K562 treated with DMSO at 1 percent for 4 hours (cell line): ENCODE results near the gene MAGEB3. TPM values are rescaled to one million over a fixed set of nuclear protein-coding genes. Genes with fewer than 3 reads are reported as not detected.

Source experiments
- total RNA-seq: library from RNA; unstranded; fragments of 300-600 nt; gene quantifications from 2 replicates; pipeline ENCODE4 v1.2.3, GENCODE V29; 2022; ENCODE audit not compliant: insufficient read depth

The MAGEB3 gene
- total RNA-seq = 1.6 TPM in 1 of 2 replicates, not detected in the other

GRCh38 chrX:30230395-30230794, at the start of gene MAGEB3:
TSS of gene MAGEB3 (plus strand) at chrX:30230657. CDS start at chrX:30235925, 5,268 bp downstream.

GRCh38 chrX:30215357-30215843, 15.1 kb upstream of the MAGEB3 start, which contains the start of gene MAGEB2:
TSS of gene MAGEB2 (plus strand) at chrX:30215563. CDS start at chrX:30218581, 3,018 bp downstream.

GRCh38 chrX:30241724-30242415, 11.4 kb downstream of the MAGEB3 start, which contains the start of gene MAGEB4:
TSS of gene MAGEB4 (plus strand) at chrX:30242000. CDS start at chrX:30242136, 136 bp downstream.

GRCh38 chrX:30246769-30247489, 16.5 kb downstream of the MAGEB3 start, which contains the start of gene MAGEB1:
TSS of gene MAGEB1 (plus strand) at chrX:30247146. CDS start at chrX:30250494, 3,348 bp downstream.

Other genes starting within 250 kb of the MAGEB3 start
- gene MAGEB2, start 15.1 kb upstream of the MAGEB3 start, total RNA-seq = 93.8 and 99.2 TPM in 2 replicates
- gene MAGEB4, start 11.3 kb downstream of the MAGEB3 start, total RNA-seq = not detected in 2 replicates
- gene MAGEB1, start 16.5 kb downstream of the MAGEB3 start, total RNA-seq = 27.2 and 30.7 TPM in 2 replicates
- not detected in 2 replicates for gene NR0B1, start 78.7 kb downstream of the MAGEB3 start, total RNA-seq